K562 (cell line): ENCODE data around the gene PI16. TPM values are rescaled to one million over a fixed set of nuclear protein-coding genes. Genes with fewer than 3 reads are reported as not detected.

Experiments
- ATAC-seq: fragments of 200-7000 bp; cut with Tn5 transposase; 3 replicates; pipeline ENCODE4 v1.9.1; 2020; ENCODE audit warnings: moderate library complexity
- BruUV-seq: library from RNA; stranded (reverse); fragments of 400-500 nt; replicated peaks from 2 replicates; lab custom pipeline; 2021; lab: Mats Ljungman, UMichigan
- CTCF ChIA-PET: fragments of 300-600 bp; formaldehyde crosslinking; extraction: SDS; loops from one replicate; lab custom pipeline; 2021; ENCODE audit warnings: low intra/inter-chr PET ratio; lab: Yijun Ruan, JAX
- POLR2A ChIA-PET: fragments of 300-600, 350-650 bp; sonication (Branson Sonifier 250); formaldehyde crosslinking; extraction: SDS; loops from one replicate; lab custom pipeline; 2021; ENCODE audit warnings: antibody characterized with exemption, inconsistent platforms; lab: Yijun Ruan, JAX
- DNase-seq, 4 experiments: peaks; one replicate each; pipeline versions ENCODE4 v3.0.0 to v3.0.0-alpha.2; 2011 to 2018; ENCODE audit warnings: low spot score in 3 of 4, mixed read lengths in 3 of 4; ENCODE audit errors: extremely low read depth in 1 of 4
- FAIRE-seq: peaks from 2 replicates; lab custom pipeline; 2011; peaks lifted over from hg19 to GRCh38; lab: Jason Lieb, UNC
- H2AFZ ChIP-seq: 2 replicates; pipeline ENCODE4 v1.6.0; 2011; ENCODE audit warnings: low read depth, low read length, control low read depth, inconsistent platforms
- H3K27ac ChIP-seq: fragments of 200-600 bp; 3 replicates; pipeline ENCODE4 v1.8.0; 2011; ENCODE audit warnings: low read depth, mild to moderate bottlenecking, control low read depth, inconsistent platforms, low read length, moderate library complexity, mixed read lengths; ENCODE audit errors: extremely low read depth
- H3K27me3 ChIP-seq, 2 experiments: fragments of 300-600 bp in 1 of 2; 2 replicates in 1 of 2; 3 replicates in 1 of 2; pipeline versions ENCODE4 v1.6.0 to v1.8.0; 2011; ENCODE audit warnings: inconsistent platforms in 2 of 2, low read length in 2 of 2, mild to moderate bottlenecking in 1 of 2, mixed read lengths in 1 of 2, moderate library complexity in 1 of 2; ENCODE audit not compliant: control insufficient read depth in 2 of 2, insufficient read depth in 2 of 2
- H3K36me3 ChIP-seq: fragments of 300-600 bp; 3 replicates; pipeline ENCODE4 v1.8.0; 2011; ENCODE audit warnings: mild to moderate bottlenecking, low read length, inconsistent platforms; ENCODE audit not compliant: control insufficient read depth, insufficient read depth
- H3K4me1 ChIP-seq, 2 experiments: fragments of 200-600 bp in 1 of 2; replicated peaks in 1 of 2; 2 replicates in 1 of 2; 3 replicates in 1 of 2; pipeline versions ENCODE4 v1.5.1 to v1.8.0; 2011; ENCODE audit warnings: inconsistent platforms in 2 of 2, low read length in 2 of 2, mild to moderate bottlenecking in 1 of 2, mixed read lengths in 1 of 2, moderate library complexity in 1 of 2; ENCODE audit not compliant: control insufficient read depth in 2 of 2, insufficient read depth in 2 of 2
- H3K4me2 ChIP-seq: 2 replicates; pipeline ENCODE4 v1.6.1; 2011; ENCODE audit warnings: low read length, control low read depth, inconsistent platforms, mixed read lengths; ENCODE audit not compliant: insufficient read depth
- H3K4me3 ChIP-seq: fragments of 200-600 bp; sonication (generic), shearing (Covaris generic); 2 replicates; pipeline ENCODE4 v1.5.1; 2016; ENCODE audit warnings: control low read depth, inconsistent platforms
- H3K79me2 ChIP-seq: fragments of 200-600 bp; 3 replicates; pipeline ENCODE4 v1.8.0; 2011; ENCODE audit warnings: low read length, inconsistent platforms; ENCODE audit not compliant: control insufficient read depth, insufficient read depth
- H3K9ac ChIP-seq, 2 experiments: 2 replicates each; pipeline versions ENCODE4 v1.6.0 to v1.6.1; 2011; ENCODE audit warnings: low read depth in 2 of 2, low read length in 2 of 2, control low read depth in 1 of 2, inconsistent platforms in 1 of 2, mild to moderate bottlenecking in 1 of 2, mixed read lengths in 1 of 2; ENCODE audit not compliant: insufficient read depth in 1 of 2
- H3K9me1 ChIP-seq: one replicate; pipeline ENCODE4 v1.6.0; 2011; ENCODE audit warnings: inconsistent platforms, mild to moderate bottlenecking, low read length, moderate library complexity; ENCODE audit not compliant: control insufficient read depth, insufficient read depth
- H3K9me3 ChIP-seq: replicated peaks from 2 replicates; pipeline ENCODE4 v1.5.1; 2011; ENCODE audit warnings: low read depth, low read length, inconsistent platforms; ENCODE audit not compliant: control insufficient read depth, insufficient read depth
- H4K20me1 ChIP-seq: replicated peaks from 2 replicates; pipeline ENCODE4 v1.6.1; 2011; ENCODE audit warnings: low read length, inconsistent platforms, mixed read lengths; ENCODE audit not compliant: control insufficient read depth, insufficient read depth
- RBBP5 ChIP-seq: fragments of 200-600 bp; sonication (generic); IDR thresholded peaks from 2 replicates; pipeline ENCODE4 v1.6.1; 2012; ENCODE audit warnings: borderline replicate concordance, mild to moderate bottlenecking, low read length, control low read depth, inconsistent platforms; ENCODE audit not compliant: insufficient read depth, poor library complexity, severe bottlenecking
- SAFB ChIP-seq: fragments of 200-400 bp; formaldehyde crosslinking; IDR thresholded peaks from 2 replicates; pipeline ENCODE4 v1.6.1; 2017; ENCODE audit warnings: low read depth, low read length, borderline replicate concordance
- YBX1 ChIP-seq: fragments of 450-650 bp; IDR thresholded peaks from 2 replicates; pipeline ENCODE4 v1.7.1; 2016; ENCODE audit warnings: mild to moderate bottlenecking
- YY1 ChIP-seq, 3 experiments: IDR thresholded peaks; 2 replicates each; pipeline ENCODE4 v1.6.1; 2011; ENCODE audit warnings: low read length in 2 of 3, mild to moderate bottlenecking in 2 of 3, moderate library complexity in 2 of 3, borderline replicate concordance in 1 of 3, control low read depth in 1 of 3, low read depth in 1 of 3; ENCODE audit not compliant: insufficient read depth in 3 of 3, insufficient replicate concordance in 2 of 3, control insufficient read depth in 1 of 3, insufficient read length in 1 of 3; ENCODE audit errors: extremely low read depth in 1 of 3
- WGBS: fragments of 100-300 bp; shearing (Covaris generic); methylation state at CpG from one replicate; pipeline ENCODE4 v1.1.6; 2016; ENCODE audit warnings: low coverage, mixed read lengths; ENCODE audit not compliant: insufficient coverage; ENCODE audit errors: missing lambda C conversion rate; 5-methylcytosine and 5-hydroxymethylcytosine counted together
- in situ Hi-C: fragments of 300-500 bp; cut with MboI; formaldehyde crosslinking; loops from 4 replicates; pipeline ENCODE4 v1.15.0; 2018; ENCODE audit warnings: inconsistent platforms, mixed read lengths
- intact Hi-C: fragments of 100-400 bp; cut with micrococcal nuclease; formaldehyde crosslinking; loops from 2 replicates; pipeline ENCODE4 v1.14.2; 2022
- polyA plus RNA-seq, 8 experiments: library from polyadenylated mRNA; depleted of rRNA in 4 of 8; stranded (reverse) in 5 of 8; unstranded in 3 of 8; fragments of >200 nt; fragmentation: Nextera tagmentation in 2 of 8; fragmentation: Illumina TruSeq in 1 of 8; extraction: Ambion mirVana in 2 of 8; extraction: Trizol in 1 of 8; gene quantifications; 2 replicates each; pipeline versions ENCODE4 v1.2.1 to v1.2.3, GENCODE V29; 2011 to 2014; ENCODE audit warnings: inconsistent platforms in 1 of 8, missing spikeins in 1 of 8
- total RNA-seq, 7 experiments: library from RNA; depleted of rRNA in 6 of 7; stranded (reverse); fragments of >200 nt in 6 of 7; fragmentation: Illumina TruSeq in 2 of 7; extraction: Trizol in 2 of 7; gene quantifications; 2 replicates each; pipeline versions ENCODE4 v1.2.1 to v1.2.3, GENCODE V29; 2011 to 2021; ENCODE audit warnings: low replicate concordance in 1 of 7
- TF ChIP-seq, protein P1 (sequence below): fragments of 450-650 bp; IDR thresholded peaks from 2 replicates; pipeline ENCODE4 v1.6.1; 2017; ENCODE audit warnings: antibody characterized with exemption, mild to moderate bottlenecking
- TF ChIP-seq, protein P2 (sequence below), 2 experiments: fragments of 450-650 bp in 1 of 2; sonication (generic) in 1 of 2; formaldehyde crosslinking; conservative IDR thresholded peaks; 2 replicates each; pipeline versions ENCODE4 v1.4.0 to v1.8.1; 2020 to 2022; ENCODE audit warnings: mild to moderate bottlenecking in 1 of 2, missing genetic modification reagents in 1 of 2

Gene PI16
- total and polyA plus RNA-seq, 9 of the 15 experiments (the other 6 are each of a cell fraction or from before 2014, with no cell fraction given): 0.06 to 0.18 TPM; not detected in 7

DNA sequence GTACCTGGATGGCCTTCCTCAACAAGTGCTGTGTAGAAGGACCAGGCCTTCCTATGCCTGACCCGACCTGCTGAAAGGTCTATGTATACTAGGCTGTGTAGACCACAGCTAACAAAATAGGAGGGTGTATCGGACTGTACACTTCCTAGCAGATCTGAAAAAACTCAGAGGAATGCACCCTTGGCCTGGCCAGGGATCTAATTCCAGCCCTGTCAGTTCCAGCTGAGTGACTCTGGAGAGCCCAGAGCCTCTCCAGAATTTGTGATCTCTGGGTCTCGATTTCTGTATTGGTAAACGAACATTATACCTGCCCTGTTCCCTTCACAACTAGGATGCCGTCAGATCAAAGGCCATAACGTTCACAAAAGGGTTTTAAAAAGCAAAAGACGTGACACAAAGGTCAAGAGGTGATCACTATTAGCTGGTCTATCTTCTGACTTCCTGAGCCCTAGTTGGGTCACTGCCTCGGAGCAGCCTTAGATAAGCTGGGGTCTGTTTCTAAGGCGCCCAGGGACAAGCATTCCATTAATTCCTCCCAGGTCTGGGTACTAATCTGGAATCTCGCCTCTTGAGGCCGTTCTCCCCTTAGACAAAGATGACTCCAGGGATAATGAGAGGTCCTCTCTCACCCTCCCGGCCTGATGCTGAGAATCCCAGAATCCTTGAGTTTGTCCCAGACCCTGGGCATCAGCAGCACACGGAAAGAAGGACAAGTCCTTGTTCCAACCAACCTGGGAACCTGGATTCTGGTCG, 17.6 kb downstream of the PI16 start:
- no peaks in the 10 kb centered on the region for H3K9me3 ChIP-seq
- FAIRE-seq: no peak
- in situ Hi-C loops (no loop called here), intact Hi-C loops (no loop called here)
- no peak overlapping the region for H2AFZ ChIP-seq
- no peak overlapping the region for H3K27ac ChIP-seq
- DNase-seq: no peak
- no peaks in the 10 kb centered on the region for H3K27me3 ChIP-seq
- peaks cover 100% of the 10 kb centered on the region for H3K36me3 ChIP-seq
- 78% methylated on average over 14 of the region's 14 CpGs for WGBS
- no TSS peak for BruUV-seq
- ChIA-PET POLR2A (interaction anchor here (0.7 kb wide), 1 partner anchor 9 kb away, joined by 3 read pairs; no protein-coding TSS in a partner anchor), CTCF (no interaction called here)
- peaks cover 3% of the 10 kb centered on the region; the same call in 1 of the 2 replicates for H4K20me1 ChIP-seq
- TF ChIP-seq SAFB (no peak), YBX1 (no peak), RBBP5 (no peak), YY1 (IDR thresholded peaks at IDR 0.05; ENCODE audit: borderline replicate concordance in 1 of 3, control insufficient read depth in 1 of 3, extremely low read depth in 1 of 3, insufficient read depth in 3 of 3, insufficient read length in 1 of 3, insufficient replicate concordance in 2 of 3, low read depth in 1 of 3, low read length in 2 of 3) (no peak)
- TF ChIP-seq, protein P1, sequence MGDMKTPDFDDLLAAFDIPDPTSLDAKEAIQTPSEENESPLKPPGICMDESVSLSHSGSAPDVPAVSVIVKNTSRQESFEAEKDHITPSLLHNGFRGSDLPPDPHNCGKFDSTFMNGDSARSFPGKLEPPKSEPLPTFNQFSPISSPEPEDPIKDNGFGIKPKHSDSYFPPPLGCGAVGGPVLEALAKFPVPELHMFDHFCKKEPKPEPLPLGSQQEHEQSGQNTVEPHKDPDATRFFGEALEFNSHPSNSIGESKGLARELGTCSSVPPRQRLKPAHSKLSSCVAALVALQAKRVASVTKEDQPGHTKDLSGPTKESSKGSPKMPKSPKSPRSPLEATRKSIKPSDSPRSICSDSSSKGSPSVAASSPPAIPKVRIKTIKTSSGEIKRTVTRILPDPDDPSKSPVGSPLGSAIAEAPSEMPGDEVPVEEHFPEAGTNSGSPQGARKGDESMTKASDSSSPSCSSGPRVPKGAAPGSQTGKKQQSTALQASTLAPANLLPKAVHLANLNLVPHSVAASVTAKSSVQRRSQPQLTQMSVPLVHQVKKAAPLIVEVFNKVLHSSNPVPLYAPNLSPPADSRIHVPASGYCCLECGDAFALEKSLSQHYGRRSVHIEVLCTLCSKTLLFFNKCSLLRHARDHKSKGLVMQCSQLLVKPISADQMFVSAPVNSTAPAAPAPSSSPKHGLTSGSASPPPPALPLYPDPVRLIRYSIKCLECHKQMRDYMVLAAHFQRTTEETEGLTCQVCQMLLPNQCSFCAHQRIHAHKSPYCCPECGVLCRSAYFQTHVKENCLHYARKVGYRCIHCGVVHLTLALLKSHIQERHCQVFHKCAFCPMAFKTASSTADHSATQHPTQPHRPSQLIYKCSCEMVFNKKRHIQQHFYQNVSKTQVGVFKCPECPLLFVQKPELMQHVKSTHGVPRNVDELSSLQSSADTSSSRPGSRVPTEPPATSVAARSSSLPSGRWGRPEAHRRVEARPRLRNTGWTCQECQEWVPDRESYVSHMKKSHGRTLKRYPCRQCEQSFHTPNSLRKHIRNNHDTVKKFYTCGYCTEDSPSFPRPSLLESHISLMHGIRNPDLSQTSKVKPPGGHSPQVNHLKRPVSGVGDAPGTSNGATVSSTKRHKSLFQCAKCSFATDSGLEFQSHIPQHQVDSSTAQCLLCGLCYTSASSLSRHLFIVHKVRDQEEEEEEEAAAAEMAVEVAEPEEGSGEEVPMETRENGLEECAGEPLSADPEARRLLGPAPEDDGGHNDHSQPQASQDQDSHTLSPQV: no peak
- TF ChIP-seq, protein P2, sequence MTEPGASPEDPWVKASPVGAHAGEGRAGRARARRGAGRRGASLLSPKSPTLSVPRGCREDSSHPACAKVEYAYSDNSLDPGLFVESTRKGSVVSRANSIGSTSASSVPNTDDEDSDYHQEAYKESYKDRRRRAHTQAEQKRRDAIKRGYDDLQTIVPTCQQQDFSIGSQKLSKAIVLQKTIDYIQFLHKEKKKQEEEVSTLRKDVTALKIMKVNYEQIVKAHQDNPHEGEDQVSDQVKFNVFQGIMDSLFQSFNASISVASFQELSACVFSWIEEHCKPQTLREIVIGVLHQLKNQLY (CRISPR knock-in tag; conservative IDR thresholded peaks at IDR 0.05): no peak
- no peak for ATAC-seq
- no peaks in the 10 kb centered on the region for H3K79me2 ChIP-seq
- no peak overlapping the region for H3K4me3 ChIP-seq
- no peaks in the 10 kb centered on the region for H3K9me1 ChIP-seq
- H3K4me2 ChIP-seq: no peak overlapping the region
- no peak overlapping the region for H3K9ac ChIP-seq
- H3K4me1 ChIP-seq: peaks cover 2 to 3% of the 10 kb centered on the region in 2 experiments; a peak in 4 of 5 replicates
